Fibroblast of mammary gland (primary cell): ENCODE measurements around the gene DAZL.
A peak's percentile ranks its signal among the peaks of the same experiment; 100 is the strongest.
"Not testable (repeated sequence)": the region's sequence is repeated elsewhere in the genome, so short reads cannot be mapped to it uniquely, and the experiment has no call there.

ENCODE experiments used
- DNase-seq: peaks from one replicate; pipeline ENCODE4 v3.0.0-alpha.2; 2010; ENCODE audit warnings: low read depth
- H3K4me3 ChIP-seq: 2 replicates; pipeline ENCODE4 v1.5.1; 2011; ENCODE audit warnings: low read depth, mild to moderate bottlenecking, low read length, moderate library complexity; ENCODE audit not compliant: control insufficient read depth
- TF ChIP-seq, protein P1 (sequence below): conservative IDR thresholded peaks from 2 replicates; pipeline ENCODE4 v1.5.1; 2011; ENCODE audit warnings: low read depth, low read length, inconsistent platforms; ENCODE audit not compliant: control insufficient read depth, insufficient read depth

DAZL gene

GRCh38 chr3:16618721-16619120, 13.5 kb upstream of the DAZL start:
- no peak overlapping the region for H3K4me3 ChIP-seq
- TF ChIP-seq, protein P1, sequence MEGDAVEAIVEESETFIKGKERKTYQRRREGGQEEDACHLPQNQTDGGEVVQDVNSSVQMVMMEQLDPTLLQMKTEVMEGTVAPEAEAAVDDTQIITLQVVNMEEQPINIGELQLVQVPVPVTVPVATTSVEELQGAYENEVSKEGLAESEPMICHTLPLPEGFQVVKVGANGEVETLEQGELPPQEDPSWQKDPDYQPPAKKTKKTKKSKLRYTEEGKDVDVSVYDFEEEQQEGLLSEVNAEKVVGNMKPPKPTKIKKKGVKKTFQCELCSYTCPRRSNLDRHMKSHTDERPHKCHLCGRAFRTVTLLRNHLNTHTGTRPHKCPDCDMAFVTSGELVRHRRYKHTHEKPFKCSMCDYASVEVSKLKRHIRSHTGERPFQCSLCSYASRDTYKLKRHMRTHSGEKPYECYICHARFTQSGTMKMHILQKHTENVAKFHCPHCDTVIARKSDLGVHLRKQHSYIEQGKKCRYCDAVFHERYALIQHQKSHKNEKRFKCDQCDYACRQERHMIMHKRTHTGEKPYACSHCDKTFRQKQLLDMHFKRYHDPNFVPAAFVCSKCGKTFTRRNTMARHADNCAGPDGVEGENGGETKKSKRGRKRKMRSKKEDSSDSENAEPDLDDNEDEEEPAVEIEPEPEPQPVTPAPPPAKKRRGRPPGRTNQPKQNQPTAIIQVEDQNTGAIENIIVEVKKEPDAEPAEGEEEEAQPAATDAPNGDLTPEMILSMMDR, result no peak
- DNase-seq, result peak; percentile 76

- not testable (repeated sequence) for DNase-seq, H3K4me3 ChIP-seq
Measured at GRCh38 chr3:16617155-16617554, 11.9 kb upstream of the DAZL start.

- TF ChIP-seq, protein P1, result no peak
- no peak for DNase-seq
- H3K4me3 ChIP-seq, result no peak overlapping the region
Measured at GRCh38 chr3:16616083-16616482, 10.9 kb upstream of the DAZL start.

GRCh38 chr3:16614033-16615031, 9.1 kb upstream of the DAZL start:
- no peak overlapping the region for H3K4me3 ChIP-seq
- TF ChIP-seq, protein P1, result no peak
- DNase-seq, result no peak

- TF ChIP-seq, protein P1, result no peak
- DNase-seq, result peak; percentile 79
- H3K4me3 ChIP-seq, result no peak overlapping the region
Measured at GRCh38 chr3:16609927-16610580, 4.8 kb upstream of the DAZL start.

DNA sequence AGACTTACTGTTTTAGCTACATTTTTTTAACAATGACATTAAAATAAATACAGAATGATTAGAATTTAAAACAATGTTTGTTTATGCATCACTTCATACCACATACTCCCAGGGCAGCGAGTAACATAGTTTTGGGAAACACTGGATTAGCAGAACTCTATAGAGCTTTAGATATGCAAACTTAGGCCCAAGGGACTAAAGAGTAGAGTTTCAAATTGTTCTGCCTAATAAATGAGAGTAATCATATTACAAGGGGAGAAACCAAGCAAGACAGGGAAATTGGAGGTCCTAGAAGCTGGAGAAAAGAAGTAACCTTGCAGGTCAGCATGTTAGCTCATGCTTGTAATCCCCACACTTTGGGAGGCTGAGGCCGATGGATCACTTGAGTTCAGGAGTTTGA, 3.6 kb upstream of the DAZL start:
- DNase-seq, result no peak
- H3K4me3 ChIP-seq, result no peak overlapping the region
- TF ChIP-seq, protein P1, result no peak

GRCh38 chr3:16607718-16608117, 2.5 kb upstream of the DAZL start:
- H3K4me3 ChIP-seq, result no peak overlapping the region
- TF ChIP-seq, protein P1, result no peak
- DNase-seq, result no peak
